HG03159 (cell line): ENCODE measurements around the gene COPS6.

Experiments used
- ATAC-seq: cut with Tn5 transposase; IDR thresholded peaks from one replicate; pipeline ENCODE4 v1.9.1; 2021; ENCODE audit warnings: mild to moderate bottlenecking, moderate library complexity; ENCODE audit not compliant: unreplicated experiment

COPS6 gene

GRCh38 chr7:100101016-100101862, 12.5 kb downstream of the COPS6 start, which contains the start of the genes AP4M1 and MCM7:
AP4M1 (plus strand) TSS chr7:100101643; CDS start chr7:100101715, 72 bp downstream.
MCM7 (minus strand) TSS chr7:100101397; CDS start chr7:100101294, 103 bp downstream.
- peak; percentile 78 for ATAC-seq

GRCh38 chr7:100102950-100103840, 14.4 kb downstream of the COPS6 start:
- ATAC-seq: no peak

GRCh38 chr7:100105534-100105933, 16.8 kb downstream of the COPS6 start:
- no peak for ATAC-seq

DNA sequence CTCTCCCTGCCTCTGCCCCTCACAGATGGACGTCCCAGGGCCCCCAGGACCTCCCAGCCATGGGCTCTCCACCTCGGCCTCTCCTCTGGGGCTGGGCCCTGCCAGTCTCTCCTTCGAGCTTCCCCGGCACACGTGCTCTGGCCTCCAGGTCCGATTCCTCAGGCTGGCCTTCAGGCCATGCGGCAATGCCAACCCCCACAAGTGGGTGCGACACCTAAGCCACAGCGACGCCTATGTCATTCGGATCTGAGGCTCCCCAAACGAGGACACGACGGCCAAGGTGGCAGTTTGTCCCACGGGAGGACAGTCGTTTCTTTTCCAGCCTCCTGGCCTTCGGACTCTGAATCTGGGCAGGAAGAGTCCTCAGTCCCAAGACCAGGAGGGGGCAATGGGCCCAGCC, 17.9 kb downstream of the COPS6 start:
- ATAC-seq: no peak

DNA sequence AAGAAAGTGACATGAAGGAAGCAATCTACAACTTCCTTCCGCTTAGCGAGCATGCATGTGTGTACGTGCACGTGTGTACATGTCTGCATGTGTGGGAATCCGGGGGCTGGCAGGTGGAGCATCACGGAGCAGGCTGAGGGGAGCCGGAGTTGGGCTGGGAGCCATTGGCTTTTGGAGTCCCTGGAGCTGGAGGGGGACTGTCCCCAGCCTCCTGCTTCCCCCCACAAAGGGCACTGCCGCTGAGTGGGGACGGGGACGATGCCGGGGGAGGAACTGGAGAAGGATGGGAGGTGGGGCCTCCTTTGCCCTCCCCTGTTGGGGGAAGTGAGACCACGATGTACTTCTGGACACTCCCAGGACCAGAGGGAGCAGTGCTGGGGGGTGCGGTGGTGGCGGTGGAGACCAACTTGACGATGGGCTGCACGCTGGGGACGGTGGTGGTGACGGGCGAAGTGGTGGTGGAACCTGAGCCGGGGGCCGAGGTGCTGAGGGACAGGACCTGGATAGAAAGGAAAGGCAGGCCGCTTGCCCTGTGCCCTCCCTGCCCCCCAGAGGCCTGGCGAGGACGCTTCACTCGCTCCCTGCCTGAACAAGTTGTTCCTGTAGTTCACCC, 18.5 kb downstream of the COPS6 start:
- no peak for ATAC-seq

- no peak for ATAC-seq
Measured at GRCh38 chr7:100107890-100108289, 19.1 kb downstream of the COPS6 start.

DNA sequence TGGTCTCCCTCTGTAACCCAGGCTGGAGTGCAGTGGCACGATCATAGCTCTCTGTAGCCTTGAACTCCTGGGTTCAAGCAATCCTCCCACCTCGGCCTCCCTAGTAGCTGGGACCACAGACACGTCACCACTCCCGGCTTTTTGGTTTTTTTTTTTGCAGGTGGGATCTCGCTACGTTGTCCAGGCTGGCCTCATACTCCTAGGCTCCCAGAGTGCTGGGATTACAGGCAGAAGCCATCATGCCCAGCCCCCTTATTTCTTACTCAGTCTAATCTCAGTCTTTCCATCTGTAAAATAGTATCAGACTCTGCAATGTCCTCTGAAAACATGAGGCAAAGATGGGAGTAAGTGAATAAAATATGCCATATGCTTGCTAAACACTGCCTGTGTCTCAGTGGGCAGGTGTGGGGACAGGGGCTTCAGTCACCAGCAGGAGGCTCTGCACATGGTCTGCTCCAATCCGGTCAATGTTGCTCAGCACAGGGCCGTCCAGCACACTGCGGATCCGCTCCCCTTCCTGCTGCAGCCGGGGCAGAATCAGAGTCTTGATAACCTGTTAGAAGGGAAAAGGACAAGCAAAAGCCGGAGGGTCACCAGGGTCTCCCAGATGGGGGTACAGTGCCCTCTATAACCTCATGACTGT, 20.9 kb downstream of the COPS6 start:
- ATAC-seq: no peak

- no peak for ATAC-seq
Measured at GRCh38 chr7:100111156-100111555, 22.4 kb downstream of the COPS6 start.

- ATAC-seq: no peak
Measured at GRCh38 chr7:100111914-100112313, 23.1 kb downstream of the COPS6 start.

GRCh38 chr7:100115026-100115425, 26.3 kb downstream of the COPS6 start:
- no peak for ATAC-seq

GRCh38 chr7:100118388-100119071, 29.8 kb downstream of the COPS6 start:
- no peak for ATAC-seq

DNA sequence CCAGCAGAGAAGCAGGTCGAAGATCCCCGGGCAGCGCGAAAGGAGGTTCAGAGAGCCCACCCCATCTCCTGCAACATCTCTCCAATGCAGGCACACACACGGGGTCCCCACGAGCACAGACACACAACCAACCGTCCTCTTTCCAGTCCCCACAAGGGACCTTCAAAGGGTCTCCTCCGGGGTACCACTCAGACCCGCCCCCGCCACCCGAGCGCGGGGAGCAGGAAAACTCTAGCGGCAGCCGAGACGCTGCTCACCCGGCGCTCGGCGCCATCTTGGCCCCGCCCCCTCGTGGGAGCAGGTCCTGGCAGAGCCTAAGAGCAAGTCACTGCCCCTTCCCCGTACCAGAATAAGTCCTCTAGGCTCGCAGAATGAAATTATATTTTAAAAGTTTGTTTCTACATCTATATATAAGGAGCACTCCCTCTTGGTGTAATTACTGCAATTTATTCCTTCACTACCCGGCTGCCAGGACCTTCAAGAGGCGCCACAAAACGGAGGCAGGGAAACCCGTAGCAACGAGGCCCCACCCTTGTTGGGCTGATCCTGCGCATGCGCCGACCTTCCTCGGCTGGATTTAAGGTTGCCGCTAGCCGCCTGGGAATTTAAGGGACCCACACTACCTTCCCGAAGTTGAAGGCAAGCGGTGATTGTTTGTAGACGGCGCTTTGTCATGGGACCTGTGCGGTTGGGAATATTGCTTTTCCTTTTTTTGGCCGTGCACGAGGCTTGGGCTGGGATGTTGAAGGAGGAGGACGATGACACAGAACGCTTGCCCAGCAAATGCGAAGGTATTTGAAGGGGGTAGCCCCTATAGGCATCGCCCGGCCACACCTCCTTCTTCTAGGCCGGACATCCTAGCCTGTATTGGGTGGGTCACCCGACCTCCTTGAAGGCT, 30.6 kb downstream of the COPS6 start, which contains the start of the genes CNPY4 and TAF6:
Gene CNPY4, plus strand, starts transcription at position 563 of the 898 bp plus-strand sequence. Its CDS starts 111 bp downstream, at position 674.
Gene TAF6, minus strand, starts transcription at position 287 of the 898 bp plus-strand sequence. CDS start 5,149 bp downstream, outside the sequence.
- ATAC-seq: peak; percentile 73

DNA sequence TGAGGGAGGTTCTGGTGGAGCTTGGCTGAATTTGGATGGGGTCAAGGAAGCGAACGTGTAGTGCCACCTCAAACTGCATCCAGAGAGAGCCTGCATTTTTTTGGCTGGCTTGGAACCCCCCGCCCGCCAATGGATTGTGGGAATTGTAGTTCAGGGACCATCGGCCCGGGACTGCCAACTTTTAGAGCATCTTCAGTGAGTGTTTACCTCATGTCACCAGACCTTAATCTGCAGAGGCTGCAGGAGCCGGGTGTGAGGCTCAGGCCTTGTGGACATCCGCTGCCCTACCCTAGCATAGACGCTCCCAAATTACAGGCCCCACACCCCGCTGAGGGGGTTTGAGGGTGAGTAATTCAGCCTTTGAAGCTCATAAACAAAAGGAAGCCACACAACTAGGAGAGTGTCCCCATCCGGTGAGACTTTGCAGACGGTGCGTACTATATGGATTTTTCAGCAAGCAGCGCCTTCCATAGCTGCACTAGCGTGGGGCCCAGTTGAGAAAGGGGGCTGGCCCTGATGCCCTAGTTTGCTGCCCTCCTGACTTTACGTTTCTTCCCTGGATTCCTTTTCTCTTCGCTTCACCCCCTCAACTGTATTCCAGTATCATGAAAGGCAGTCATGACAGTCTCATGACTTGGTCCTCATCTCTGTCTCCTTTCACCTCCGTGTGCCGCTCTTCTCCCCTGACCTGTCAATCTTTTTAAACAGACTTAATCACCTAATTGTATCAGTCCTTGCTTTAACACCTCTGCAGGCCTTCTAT, 31.4 kb downstream of the COPS6 start:
- peak; percentile 33 for ATAC-seq

DNA sequence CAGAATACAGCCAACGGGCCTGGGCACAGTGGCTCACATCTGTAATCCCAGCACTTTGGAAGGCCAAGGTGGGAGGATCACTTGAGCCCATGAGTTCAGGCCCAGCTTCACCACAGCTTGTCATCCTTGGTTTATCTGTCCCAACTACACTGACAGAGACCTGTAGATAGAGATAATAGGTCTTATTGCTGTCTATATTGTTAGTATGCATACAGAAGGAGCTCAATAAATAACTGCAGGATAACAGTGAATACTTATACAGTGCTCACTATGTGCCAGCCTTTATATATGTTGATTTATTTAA, 31.9 kb downstream of the COPS6 start:
- ATAC-seq: no peak

DNA sequence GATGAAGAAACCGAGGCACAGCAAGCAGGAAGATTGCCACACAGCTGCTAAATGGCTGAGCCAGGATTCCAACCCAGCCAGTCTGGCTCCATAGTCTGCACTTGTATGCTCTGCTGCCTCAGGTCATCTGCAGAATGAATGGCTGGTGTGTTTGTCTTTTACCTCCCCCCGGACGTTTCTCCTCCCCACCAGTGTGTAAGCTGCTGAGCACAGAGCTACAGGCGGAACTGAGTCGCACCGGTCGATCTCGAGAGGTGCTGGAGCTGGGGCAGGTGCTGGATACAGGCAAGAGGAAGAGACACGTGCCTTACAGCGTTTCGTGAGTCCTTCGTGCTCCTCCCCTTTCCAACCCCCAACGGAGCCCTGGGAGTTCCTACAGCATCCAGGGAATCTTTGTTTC, 33.3 kb downstream of the COPS6 start:
- ATAC-seq: no peak

- ATAC-seq: no peak
Measured at GRCh38 chr7:100122568-100122967, 33.8 kb downstream of the COPS6 start.

DNA sequence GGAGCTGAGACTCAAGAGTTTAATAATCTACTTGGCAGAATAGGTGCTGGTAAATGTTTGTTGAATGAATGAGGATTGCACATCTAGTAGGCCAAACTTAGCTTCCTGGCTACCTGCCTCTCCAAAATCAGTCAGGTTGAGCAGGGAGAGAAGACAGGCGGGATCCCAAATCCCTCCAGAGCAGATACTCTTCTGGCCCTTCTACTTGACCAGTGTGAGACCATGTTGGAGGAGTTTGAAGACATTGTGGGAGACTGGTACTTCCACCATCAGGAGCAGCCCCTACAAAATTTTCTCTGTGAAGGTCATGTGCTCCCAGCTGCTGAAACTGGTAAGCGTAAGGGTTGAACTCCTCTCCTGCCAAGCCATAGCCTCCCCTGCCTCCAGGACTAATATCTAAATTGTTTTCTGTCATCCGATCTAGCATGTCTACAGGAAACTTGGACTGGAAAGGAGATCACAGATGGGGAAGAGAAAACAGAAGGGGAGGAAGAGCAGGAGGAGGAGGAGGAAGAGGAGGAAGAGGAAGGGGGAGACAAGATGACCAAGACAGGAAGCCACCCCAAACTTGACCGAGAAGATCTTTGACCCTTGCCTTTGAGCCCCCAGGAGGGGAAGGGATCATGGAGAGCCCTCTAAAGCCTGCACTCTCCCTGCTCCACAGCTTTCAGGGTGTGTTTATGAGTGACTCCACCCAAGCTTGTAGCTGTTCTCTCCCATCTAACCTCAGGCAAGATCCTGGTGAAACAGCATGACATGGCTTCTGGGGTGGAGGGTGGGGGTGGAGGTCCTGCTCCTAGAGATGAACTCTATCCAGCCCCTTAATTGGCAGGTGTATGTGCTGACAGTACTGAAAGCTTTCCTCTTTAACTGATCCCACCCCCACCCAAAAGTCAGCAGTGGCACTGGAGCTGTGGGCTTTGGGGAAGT, 35.8 kb downstream of the COPS6 start:
- ATAC-seq: no peak
